Tibial nerve (tissue), 3 donors: ENCODE data around the gene FCER1G.

Experiments
- POLR2A ChIP-seq, 2 donors: fragments of 450-650 bp; IDR thresholded peaks; one replicate each; pipeline ENCODE4 v1.6.1; 2017; ENCODE audit warnings: antibody characterized with exemption in 2 of 2, mild to moderate bottlenecking in 2 of 2, moderate library complexity in 2 of 2
- TF ChIP-seq, protein P1 (sequence below), 5 experiments: fragments of 200-600 bp in 3 of 5; fragments of 450-650 bp in 2 of 5; sonication (generic) in 3 of 5; IDR thresholded peaks; one replicate each; pipeline ENCODE4 v1.5.1; 2016 to 2019; ENCODE audit warnings: antibody characterized with exemption in 5 of 5, mild to moderate bottlenecking in 3 of 5, moderate library complexity in 2 of 5

DNA sequence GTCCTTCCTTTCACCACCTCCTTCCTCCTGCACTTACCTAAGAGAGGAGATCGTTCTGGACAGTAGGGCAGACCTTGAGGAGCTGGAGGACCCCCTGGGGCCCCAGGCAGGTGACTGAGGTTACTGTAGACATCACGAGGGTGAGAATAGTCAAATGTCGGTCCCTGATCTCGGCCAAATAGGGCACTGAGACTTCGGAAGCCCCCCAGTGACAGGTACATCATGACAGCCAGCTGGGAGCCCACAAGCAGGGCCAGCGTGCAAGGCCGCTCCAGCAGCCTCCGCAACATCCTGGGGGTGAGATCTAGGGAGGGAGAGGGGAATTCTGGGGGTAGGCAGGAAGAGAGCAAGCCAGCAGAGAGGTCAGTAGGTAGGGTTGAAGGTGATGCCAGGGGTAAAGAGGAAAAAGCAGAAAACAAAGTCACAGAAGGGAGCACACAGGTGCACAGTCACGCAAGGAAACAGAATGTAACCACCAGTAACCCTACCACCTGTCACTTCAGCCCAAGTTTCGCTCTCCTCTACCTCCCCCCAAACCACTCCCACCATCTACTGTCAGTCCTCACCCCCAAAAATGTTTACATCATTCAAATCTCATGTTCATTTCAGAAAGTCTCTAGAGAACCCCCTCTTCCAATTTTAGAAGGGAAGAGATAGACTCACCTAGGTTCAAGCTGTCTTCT is 39.2 kb upstream of the FCER1G start:
- TF ChIP-seq POLR2A (IDR thresholded peaks at IDR 0.05), result no peak
- TF ChIP-seq, protein P1, sequence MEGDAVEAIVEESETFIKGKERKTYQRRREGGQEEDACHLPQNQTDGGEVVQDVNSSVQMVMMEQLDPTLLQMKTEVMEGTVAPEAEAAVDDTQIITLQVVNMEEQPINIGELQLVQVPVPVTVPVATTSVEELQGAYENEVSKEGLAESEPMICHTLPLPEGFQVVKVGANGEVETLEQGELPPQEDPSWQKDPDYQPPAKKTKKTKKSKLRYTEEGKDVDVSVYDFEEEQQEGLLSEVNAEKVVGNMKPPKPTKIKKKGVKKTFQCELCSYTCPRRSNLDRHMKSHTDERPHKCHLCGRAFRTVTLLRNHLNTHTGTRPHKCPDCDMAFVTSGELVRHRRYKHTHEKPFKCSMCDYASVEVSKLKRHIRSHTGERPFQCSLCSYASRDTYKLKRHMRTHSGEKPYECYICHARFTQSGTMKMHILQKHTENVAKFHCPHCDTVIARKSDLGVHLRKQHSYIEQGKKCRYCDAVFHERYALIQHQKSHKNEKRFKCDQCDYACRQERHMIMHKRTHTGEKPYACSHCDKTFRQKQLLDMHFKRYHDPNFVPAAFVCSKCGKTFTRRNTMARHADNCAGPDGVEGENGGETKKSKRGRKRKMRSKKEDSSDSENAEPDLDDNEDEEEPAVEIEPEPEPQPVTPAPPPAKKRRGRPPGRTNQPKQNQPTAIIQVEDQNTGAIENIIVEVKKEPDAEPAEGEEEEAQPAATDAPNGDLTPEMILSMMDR (IDR thresholded peaks at IDR 0.05), result no peak
